K562 (cell line): Measurements from ENCODE around the gene ASIC3. TPM values are rescaled to one million over a fixed set of nuclear protein-coding genes. Genes with fewer than 3 reads are reported as not detected.

Experiments used
- DMBX1 ChIP-seq: fragments of 250-450 bp; sonication (Bioruptor Pico); IDR thresholded peaks from 2 replicates; pipeline ENCODE4 v1.8.0; 2022; ENCODE audit warnings: inconsistent platforms, mild to moderate bottlenecking, moderate library complexity, borderline replicate concordance
- EGR1 ChIP-seq: fragments of 450-650 bp; conservative IDR thresholded peaks from 2 replicates; pipeline ENCODE4 v1.6.1; 2017; ENCODE audit warnings: mild to moderate bottlenecking
- L3MBTL2 ChIP-seq: fragments of 450-650 bp; IDR thresholded peaks from 2 replicates; pipeline ENCODE4 v1.6.1; 2016; ENCODE audit warnings: mild to moderate bottlenecking, moderate library complexity
- NFRKB ChIP-seq: fragments of 450-650 bp; IDR thresholded peaks from 2 replicates; pipeline ENCODE4 v1.6.1; 2016; ENCODE audit warnings: low read depth
- PHF20 ChIP-seq: fragments of 450-650 bp; IDR thresholded peaks from 2 replicates; pipeline ENCODE4 v1.6.1; 2018; ENCODE audit not compliant: partially characterized antibody
- POLR2A ChIP-seq: fragments of 450-650 bp; conservative IDR thresholded peaks from 2 replicates; pipeline ENCODE4 v1.6.1; 2016
- SIN3A ChIP-seq, 2 experiments: fragments of 150-350 bp in 1 of 2; IDR thresholded peaks; 2 replicates each; pipeline ENCODE4 v1.6.1; 2011 to 2016; ENCODE audit warnings: borderline replicate concordance in 2 of 2, low read depth in 2 of 2, low read length in 2 of 2, mild to moderate bottlenecking in 2 of 2, moderate library complexity in 2 of 2; ENCODE audit not compliant: control insufficient read depth in 1 of 2
- TEAD1 ChIP-seq, 2 experiments: fragments of 450-650 bp in 1 of 2; sonication (generic) in 1 of 2; formaldehyde crosslinking; IDR thresholded peaks; 2 replicates each; pipeline versions ENCODE4 v1.4.0 to v1.8.0; 2020 to 2022; ENCODE audit warnings: mild to moderate bottlenecking in 2 of 2, missing genetic modification reagents in 1 of 2
- U2AF1 ChIP-seq: fragments of 200-400 bp; formaldehyde crosslinking; optimal IDR thresholded peaks from 2 replicates; pipeline ENCODE3; 2017; ENCODE audit warnings: mild to moderate bottlenecking, low read depth, low read length, moderate library complexity
- ZBTB7A ChIP-seq: IDR thresholded peaks from 2 replicates; pipeline ENCODE4 v1.6.1; 2011; ENCODE audit warnings: low read depth, mild to moderate bottlenecking, low read length, moderate library complexity, borderline replicate concordance; ENCODE audit not compliant: control insufficient read depth
- ZNF584 ChIP-seq: fragments of 200-800 bp; sonication (Bioruptor generic); IDR thresholded peaks from 2 replicates; pipeline ENCODE4 v1.6.1; 2016; ENCODE audit warnings: low read depth, mild to moderate bottlenecking, missing genetic modification characterization, missing compliant biosample characterization
- ZNF699 ChIP-seq: fragments of 250-450 bp; sonication (Bioruptor Pico); IDR thresholded peaks from 2 replicates; pipeline ENCODE4 v1.8.0; 2021; ENCODE audit warnings: mild to moderate bottlenecking, moderate library complexity; ENCODE audit not compliant: insufficient replicate concordance
- polyA plus RNA-seq, 8 experiments: library from polyadenylated mRNA; depleted of rRNA in 4 of 8; stranded (reverse) in 5 of 8; unstranded in 3 of 8; fragments of >200 nt; fragmentation: Nextera tagmentation in 2 of 8; fragmentation: Illumina TruSeq in 1 of 8; extraction: Ambion mirVana in 2 of 8; extraction: Trizol in 1 of 8; gene quantifications; 2 replicates each; pipeline versions ENCODE4 v1.2.1 to v1.2.3, GENCODE V29; 2011 to 2014; ENCODE audit warnings: inconsistent platforms in 1 of 8, missing spikeins in 1 of 8
- total RNA-seq, 7 experiments: library from RNA; depleted of rRNA in 6 of 7; stranded (reverse); fragments of >200 nt in 6 of 7; fragmentation: Illumina TruSeq in 2 of 7; extraction: Trizol in 2 of 7; gene quantifications; 2 replicates each; pipeline versions ENCODE4 v1.2.1 to v1.2.3, GENCODE V29; 2011 to 2021; ENCODE audit warnings: low replicate concordance in 1 of 7
- TF ChIP-seq, protein P1 (sequence below), 2 experiments: fragments of 200-800 bp in 1 of 2; sonication (Bioruptor generic) in 1 of 2; sonication (generic) in 1 of 2; formaldehyde crosslinking in 1 of 2; IDR thresholded peaks in 1 of 2; conservative IDR thresholded peaks in 1 of 2; 2 replicates each; pipeline versions ENCODE4 v1.5.0 to v1.6.1; 2016 to 2020; ENCODE audit warnings: missing compliant biosample characterization in 1 of 2, missing genetic modification characterization in 1 of 2, missing genetic modification reagents in 1 of 2
- TF ChIP-seq, protein P2 (sequence below): fragments of 250-450 bp; sonication (Bioruptor Pico); IDR thresholded peaks from 2 replicates; pipeline ENCODE4 v1.4.0; 2020; ENCODE audit warnings: mild to moderate bottlenecking
- TF ChIP-seq, protein P3 (sequence below): fragments of 250-450 bp; sonication (Bioruptor Pico); IDR thresholded peaks from 2 replicates; pipeline ENCODE4 v1.4.0; 2020
- TF ChIP-seq, protein P4 (sequence below): sonication (generic); formaldehyde crosslinking; IDR thresholded peaks from 2 replicates; pipeline ENCODE4 v1.8.1; 2023; ENCODE audit warnings: missing genetic modification reagents, mild to moderate bottlenecking, borderline replicate concordance

Gene ASIC3
- total and polyA plus RNA-seq, 9 of the 15 experiments (the other 6 are each of a cell fraction or from before 2014, with no cell fraction given), result 0.11 to 5.0 (median 0.87) TPM

DNA sequence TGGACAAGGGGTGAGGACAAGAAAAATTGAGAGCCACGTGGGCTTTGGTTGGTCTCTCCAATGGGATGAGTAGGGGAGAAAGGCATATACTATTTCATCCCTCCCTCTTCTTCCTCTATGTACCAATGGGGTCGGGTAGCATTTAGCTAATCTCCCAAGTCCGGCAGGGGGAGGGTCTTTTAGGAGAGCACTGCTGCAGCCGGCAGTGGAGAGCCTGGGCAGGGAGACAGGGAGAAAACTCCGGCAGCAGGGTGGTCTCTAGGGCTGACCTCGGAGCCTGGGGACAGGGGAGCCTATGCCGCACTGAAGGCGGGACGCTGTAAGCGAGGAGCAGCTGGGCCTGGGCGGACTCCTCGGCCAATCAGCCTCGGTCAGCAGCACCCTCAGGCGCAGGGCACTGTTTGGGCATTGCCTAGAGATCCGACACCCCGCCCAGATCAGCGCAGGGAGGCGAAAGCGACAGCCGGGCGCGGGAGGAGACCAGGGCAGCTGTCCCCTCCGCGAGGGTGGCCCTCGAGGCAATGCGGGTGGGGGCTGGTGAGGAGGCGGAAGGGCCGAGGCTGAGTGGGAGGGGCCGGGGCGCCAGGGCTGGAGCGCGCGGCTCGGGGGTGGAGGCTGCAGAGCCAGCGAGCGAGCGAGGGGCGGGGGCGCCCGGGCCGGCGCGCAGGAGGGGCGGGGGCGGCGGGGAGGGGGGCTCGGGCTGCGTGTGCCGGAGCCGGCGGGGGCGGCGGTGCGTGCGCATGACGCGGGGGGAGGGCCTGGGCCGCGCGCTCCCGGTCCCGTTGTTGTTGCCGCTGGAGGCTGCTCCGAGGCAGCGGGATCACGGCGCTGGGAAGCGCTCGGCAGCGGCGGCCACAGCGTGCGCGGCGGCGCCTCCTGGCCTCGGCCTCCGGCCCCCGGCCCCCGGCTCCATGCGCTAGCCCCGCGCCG lies 37.6 kb downstream of the ASIC3 start, which contains the start of gene AGAP3 (continued):
- TF ChIP-seq, protein P1, sequence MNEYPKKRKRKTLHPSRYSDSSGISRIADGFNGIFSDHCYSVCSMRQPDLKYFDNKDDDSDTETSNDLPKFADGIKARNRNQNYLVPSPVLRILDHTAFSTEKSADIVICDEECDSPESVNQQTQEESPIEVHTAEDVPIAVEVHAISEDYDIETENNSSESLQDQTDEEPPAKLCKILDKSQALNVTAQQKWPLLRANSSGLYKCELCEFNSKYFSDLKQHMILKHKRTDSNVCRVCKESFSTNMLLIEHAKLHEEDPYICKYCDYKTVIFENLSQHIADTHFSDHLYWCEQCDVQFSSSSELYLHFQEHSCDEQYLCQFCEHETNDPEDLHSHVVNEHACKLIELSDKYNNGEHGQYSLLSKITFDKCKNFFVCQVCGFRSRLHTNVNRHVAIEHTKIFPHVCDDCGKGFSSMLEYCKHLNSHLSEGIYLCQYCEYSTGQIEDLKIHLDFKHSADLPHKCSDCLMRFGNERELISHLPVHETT (CRISPR knock-in tag; conservative IDR thresholded peaks at IDR 0.05 in 1 of 2, IDR thresholded peaks at IDR 0.05 in 1 of 2), result peak in 1 of 2 experiments; percentile 67; a peak in 1 of 4 replicates
- TF ChIP-seq U2AF1 (no peak), NFRKB (peak; percentile 78), DMBX1 (peak; percentile 14; the same call in 1 of the 2 replicates), ZBTB7A (peak; percentile 60), EGR1 (peak; percentile 93), L3MBTL2 (peak; percentile 85), ZNF584 (CRISPR knock-in tag) (no peak), TEAD1 (CRISPR knock-in tag; IDR thresholded peaks at IDR 0.05) (0 out of 4 replicates have a peak, but pooled peaks of 1 of the 2 experiments have one; percentile 26), POLR2A (peak; percentile 97), PHF20 (peak; percentile 77), ZNF699 (CRISPR knock-in tag) (no peak), SIN3A (IDR thresholded peaks at IDR 0.05; ENCODE audit: borderline replicate concordance in 2 of 2, control insufficient read depth in 1 of 2, low read depth in 2 of 2, low read length in 2 of 2) (peak; percentile 33 to 90; a peak in 2 of 4 replicates)
- TF ChIP-seq, protein P2, sequence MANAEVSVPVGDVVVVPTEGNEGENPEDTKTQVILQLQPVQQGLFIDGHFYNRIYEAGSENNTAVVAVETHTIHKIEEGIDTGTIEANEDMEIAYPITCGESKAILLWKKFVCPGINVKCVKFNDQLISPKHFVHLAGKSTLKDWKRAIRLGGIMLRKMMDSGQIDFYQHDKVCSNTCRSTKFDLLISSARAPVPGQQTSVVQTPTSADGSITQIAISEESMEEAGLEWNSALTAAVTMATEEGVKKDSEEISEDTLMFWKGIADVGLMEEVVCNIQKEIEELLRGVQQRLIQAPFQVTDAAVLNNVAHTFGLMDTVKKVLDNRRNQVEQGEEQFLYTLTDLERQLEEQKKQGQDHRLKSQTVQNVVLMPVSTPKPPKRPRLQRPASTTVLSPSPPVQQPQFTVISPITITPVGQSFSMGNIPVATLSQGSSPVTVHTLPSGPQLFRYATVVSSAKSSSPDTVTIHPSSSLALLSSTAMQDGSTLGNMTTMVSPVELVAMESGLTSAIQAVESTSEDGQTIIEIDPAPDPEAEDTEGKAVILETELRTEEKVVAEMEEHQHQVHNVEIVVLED (CRISPR knock-in tag), result peak; percentile 79
- TF ChIP-seq, protein P3, sequence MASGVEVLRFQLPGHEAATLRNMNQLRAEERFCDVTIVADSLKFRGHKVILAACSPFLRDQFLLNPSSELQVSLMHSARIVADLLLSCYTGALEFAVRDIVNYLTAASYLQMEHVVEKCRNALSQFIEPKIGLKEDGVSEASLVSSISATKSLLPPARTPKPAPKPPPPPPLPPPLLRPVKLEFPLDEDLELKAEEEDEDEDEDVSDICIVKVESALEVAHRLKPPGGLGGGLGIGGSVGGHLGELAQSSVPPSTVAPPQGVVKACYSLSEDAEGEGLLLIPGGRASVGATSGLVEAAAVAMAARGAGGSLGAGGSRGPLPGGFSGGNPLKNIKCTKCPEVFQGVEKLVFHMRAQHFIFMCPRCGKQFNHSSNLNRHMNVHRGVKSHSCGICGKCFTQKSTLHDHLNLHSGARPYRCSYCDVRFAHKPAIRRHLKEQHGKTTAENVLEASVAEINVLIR (CRISPR knock-in tag), result no peak
- TF ChIP-seq, protein P4, sequence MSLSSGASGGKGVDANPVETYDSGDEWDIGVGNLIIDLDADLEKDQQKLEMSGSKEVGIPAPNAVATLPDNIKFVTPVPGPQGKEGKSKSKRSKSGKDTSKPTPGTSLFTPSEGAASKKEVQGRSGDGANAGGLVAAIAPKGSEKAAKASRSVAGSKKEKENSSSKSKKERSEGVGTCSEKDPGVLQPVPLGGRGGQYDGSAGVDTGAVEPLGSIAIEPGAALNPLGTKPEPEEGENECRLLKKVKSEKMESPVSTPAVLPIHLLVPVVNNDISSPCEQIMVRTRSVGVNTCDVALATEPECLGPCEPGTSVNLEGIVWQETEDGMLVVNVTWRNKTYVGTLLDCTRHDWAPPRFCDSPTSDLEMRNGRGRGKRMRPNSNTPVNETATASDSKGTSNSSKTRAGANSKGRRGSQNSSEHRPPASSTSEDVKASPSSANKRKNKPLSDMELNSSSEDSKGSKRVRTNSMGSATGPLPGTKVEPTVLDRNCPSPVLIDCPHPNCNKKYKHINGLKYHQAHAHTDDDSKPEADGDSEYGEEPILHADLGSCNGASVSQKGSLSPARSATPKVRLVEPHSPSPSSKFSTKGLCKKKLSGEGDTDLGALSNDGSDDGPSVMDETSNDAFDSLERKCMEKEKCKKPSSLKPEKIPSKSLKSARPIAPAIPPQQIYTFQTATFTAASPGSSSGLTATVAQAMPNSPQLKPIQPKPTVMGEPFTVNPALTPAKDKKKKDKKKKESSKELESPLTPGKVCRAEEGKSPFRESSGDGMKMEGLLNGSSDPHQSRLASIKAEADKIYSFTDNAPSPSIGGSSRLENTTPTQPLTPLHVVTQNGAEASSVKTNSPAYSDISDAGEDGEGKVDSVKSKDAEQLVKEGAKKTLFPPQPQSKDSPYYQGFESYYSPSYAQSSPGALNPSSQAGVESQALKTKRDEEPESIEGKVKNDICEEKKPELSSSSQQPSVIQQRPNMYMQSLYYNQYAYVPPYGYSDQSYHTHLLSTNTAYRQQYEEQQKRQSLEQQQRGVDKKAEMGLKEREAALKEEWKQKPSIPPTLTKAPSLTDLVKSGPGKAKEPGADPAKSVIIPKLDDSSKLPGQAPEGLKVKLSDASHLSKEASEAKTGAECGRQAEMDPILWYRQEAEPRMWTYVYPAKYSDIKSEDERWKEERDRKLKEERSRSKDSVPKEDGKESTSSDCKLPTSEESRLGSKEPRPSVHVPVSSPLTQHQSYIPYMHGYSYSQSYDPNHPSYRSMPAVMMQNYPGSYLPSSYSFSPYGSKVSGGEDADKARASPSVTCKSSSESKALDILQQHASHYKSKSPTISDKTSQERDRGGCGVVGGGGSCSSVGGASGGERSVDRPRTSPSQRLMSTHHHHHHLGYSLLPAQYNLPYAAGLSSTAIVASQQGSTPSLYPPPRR (CRISPR knock-in tag), result no peak; the same call in 1 of the 2 replicates
